Lower leg skin (tissue), 3 donors: ENCODE measurements around the gene RRP15.

Experiments
- POLR2A ChIP-seq, 2 donors: fragments of 450-650 bp; IDR thresholded peaks; one replicate each; pipeline ENCODE4 v1.6.1; 2016 to 2017; ENCODE audit warnings: antibody characterized with exemption in 2 of 2, mild to moderate bottlenecking in 1 of 2, moderate library complexity in 1 of 2
- TF ChIP-seq, protein P1 (sequence below), 3 donors: fragments of 450-650 bp; IDR thresholded peaks; one replicate each; pipeline ENCODE4 v1.5.1; 2016; ENCODE audit warnings: antibody characterized with exemption in 3 of 3, mild to moderate bottlenecking in 3 of 3, moderate library complexity in 2 of 3

DNA sequence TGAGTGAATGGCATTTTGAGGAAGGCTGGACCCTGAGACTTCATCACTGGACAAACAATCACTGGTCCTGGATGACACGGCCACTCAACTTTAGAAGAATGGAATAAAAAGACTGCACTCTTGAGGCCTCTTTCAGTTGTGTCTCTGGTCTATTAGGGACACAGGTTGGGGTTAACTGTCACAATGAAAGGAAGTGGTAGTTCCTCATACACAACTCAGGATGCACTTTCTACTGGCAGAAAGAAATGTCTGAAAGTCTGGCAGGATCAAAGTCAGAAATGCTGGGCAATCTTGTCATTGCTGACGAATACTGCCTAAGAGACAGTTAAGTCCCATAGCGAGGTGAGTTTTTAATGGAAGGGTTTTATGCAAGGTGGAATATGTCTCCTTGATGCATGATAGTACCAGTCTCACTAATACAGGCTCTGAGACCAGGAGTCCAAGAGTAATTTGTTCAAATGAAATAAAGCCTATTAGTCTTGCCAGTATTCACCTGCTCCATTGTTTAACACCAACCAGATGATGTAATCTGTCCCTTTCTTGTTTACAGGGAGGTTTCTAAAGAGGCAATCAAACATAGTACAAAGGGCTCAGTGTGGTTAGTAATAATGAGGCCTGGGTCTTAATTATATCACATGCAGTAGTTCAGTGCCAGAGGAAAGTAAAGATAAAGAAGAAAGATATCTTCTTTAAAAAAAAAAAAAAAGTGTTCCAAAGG is 11.2 kb upstream of the RRP15 start:
- TF ChIP-seq POLR2A (IDR thresholded peaks at IDR 0.05): no peak
- TF ChIP-seq, protein P1, sequence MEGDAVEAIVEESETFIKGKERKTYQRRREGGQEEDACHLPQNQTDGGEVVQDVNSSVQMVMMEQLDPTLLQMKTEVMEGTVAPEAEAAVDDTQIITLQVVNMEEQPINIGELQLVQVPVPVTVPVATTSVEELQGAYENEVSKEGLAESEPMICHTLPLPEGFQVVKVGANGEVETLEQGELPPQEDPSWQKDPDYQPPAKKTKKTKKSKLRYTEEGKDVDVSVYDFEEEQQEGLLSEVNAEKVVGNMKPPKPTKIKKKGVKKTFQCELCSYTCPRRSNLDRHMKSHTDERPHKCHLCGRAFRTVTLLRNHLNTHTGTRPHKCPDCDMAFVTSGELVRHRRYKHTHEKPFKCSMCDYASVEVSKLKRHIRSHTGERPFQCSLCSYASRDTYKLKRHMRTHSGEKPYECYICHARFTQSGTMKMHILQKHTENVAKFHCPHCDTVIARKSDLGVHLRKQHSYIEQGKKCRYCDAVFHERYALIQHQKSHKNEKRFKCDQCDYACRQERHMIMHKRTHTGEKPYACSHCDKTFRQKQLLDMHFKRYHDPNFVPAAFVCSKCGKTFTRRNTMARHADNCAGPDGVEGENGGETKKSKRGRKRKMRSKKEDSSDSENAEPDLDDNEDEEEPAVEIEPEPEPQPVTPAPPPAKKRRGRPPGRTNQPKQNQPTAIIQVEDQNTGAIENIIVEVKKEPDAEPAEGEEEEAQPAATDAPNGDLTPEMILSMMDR (IDR thresholded peaks at IDR 0.05): no peak
